HEK293 (cell line): Measurements from ENCODE around the gene KRT4.

Experiments used
- CTCF ChIA-PET: fragments of 350-600 bp; formaldehyde crosslinking; extraction: SDS; loops from one replicate; lab custom pipeline; 2021; ENCODE audit warnings: antibody characterized with exemption; lab: Yijun Ruan, JAX
- POLR2A ChIA-PET: fragments of 300-600 bp; formaldehyde crosslinking; extraction: SDS; loops from one replicate; lab custom pipeline; 2020; ENCODE audit warnings: antibody characterized with exemption, inconsistent platforms; lab: Yijun Ruan, JAX
- H3K27ac ChIP-seq: fragments of 200-500 bp; sonication (Bioruptor generic); 2 replicates; pipeline ENCODE4 v1.5.1; 2014; ENCODE audit warnings: low read depth, low read length, control low read depth, inconsistent platforms; ENCODE audit errors: extremely low read depth
- H3K36me3 ChIP-seq, 2 experiments: fragments of 200-500 bp in 1 of 2; sonication (Bioruptor generic) in 1 of 2; 1 replicate in 1 of 2; 2 replicates in 1 of 2; pipeline ENCODE4 v1.5.1; 2014 to 2017; ENCODE audit warnings: inconsistent platforms in 2 of 2, low read length in 2 of 2; ENCODE audit not compliant: control insufficient read depth in 2 of 2, insufficient read depth in 1 of 2
- H3K4me1 ChIP-seq: fragments of 200-500 bp; sonication (Bioruptor generic); 2 replicates; pipeline ENCODE4 v1.5.1; 2014; ENCODE audit warnings: mild to moderate bottlenecking, low read length, inconsistent platforms; ENCODE audit not compliant: control insufficient read depth, insufficient read depth
- H3K4me3 ChIP-seq: 2 replicates; pipeline ENCODE4 v1.5.1; 2011; ENCODE audit warnings: low read depth, mild to moderate bottlenecking, control low read depth, low read length, moderate library complexity
- H3K9me3 ChIP-seq: fragments of 200-500 bp; sonication (Bioruptor generic); 2 replicates; pipeline ENCODE4 v1.5.1; 2014; ENCODE audit warnings: low read depth, low read length, inconsistent platforms; ENCODE audit not compliant: control insufficient read depth, insufficient read depth
- ELK4 ChIP-seq: IDR thresholded peaks from 2 replicates; pipeline ENCODE4 v1.6.1; 2011; ENCODE audit warnings: mild to moderate bottlenecking, low read depth, low read length, borderline replicate concordance
- KLF9 ChIP-seq: fragments of 450-650 bp; formaldehyde crosslinking; IDR thresholded peaks from 2 replicates; pipeline ENCODE4 v1.5.1; 2016; ENCODE audit warnings: missing biosample characterization, missing genetic modification characterization, low read depth
- OVOL3 ChIP-seq: fragments of 450-650 bp; formaldehyde crosslinking; IDR thresholded peaks from 2 replicates; pipeline ENCODE4 v1.5.1; 2016; ENCODE audit warnings: missing biosample characterization, missing genetic modification characterization
- YY1 ChIP-seq: fragments of 450-650 bp; formaldehyde crosslinking; IDR thresholded peaks from 2 replicates; pipeline ENCODE4 v1.5.1; 2018; ENCODE audit warnings: missing biosample characterization, missing genetic modification characterization
- YY2 ChIP-seq: fragments of 450-650 bp; formaldehyde crosslinking; IDR thresholded peaks from 2 replicates; pipeline ENCODE4 v1.5.1; 2016; ENCODE audit warnings: missing biosample characterization, missing genetic modification characterization
- ZBTB26 ChIP-seq: fragments of 450-650 bp; formaldehyde crosslinking; optimal IDR thresholded peaks from 2 replicates; pipeline ENCODE3; 2016; ENCODE audit warnings: missing biosample characterization, mild to moderate bottlenecking, missing genetic modification characterization
- ZBTB44 ChIP-seq: fragments of 450-650 bp; IDR thresholded peaks from 2 replicates; pipeline ENCODE4 v1.5.1; 2018; ENCODE audit warnings: missing biosample characterization, mild to moderate bottlenecking, missing genetic modification characterization
- ZBTB49 ChIP-seq: fragments of 450-650 bp; formaldehyde crosslinking; IDR thresholded peaks from 2 replicates; pipeline ENCODE4 v1.5.1; 2016; ENCODE audit warnings: missing biosample characterization, missing genetic modification characterization, low read depth
- ZNF16 ChIP-seq: fragments of 450-650 bp; formaldehyde crosslinking; IDR thresholded peaks from 2 replicates; pipeline ENCODE4 v1.5.1; 2016; ENCODE audit warnings: low read depth, missing biosample characterization, missing genetic modification characterization
- ZNF175 ChIP-seq: fragments of 450-650 bp; formaldehyde crosslinking; IDR thresholded peaks from 2 replicates; pipeline ENCODE4 v1.5.1; 2016; ENCODE audit warnings: missing biosample characterization, missing genetic modification characterization
- ZNF223 ChIP-seq: fragments of 450-650 bp; formaldehyde crosslinking; IDR thresholded peaks from 2 replicates; pipeline ENCODE4 v1.5.1; 2016; ENCODE audit warnings: missing biosample characterization, missing genetic modification characterization
- ZNF266 ChIP-seq: fragments of 450-650 bp; formaldehyde crosslinking; IDR thresholded peaks from 2 replicates; pipeline ENCODE4 v1.5.1; 2016; ENCODE audit warnings: missing biosample characterization, missing genetic modification characterization, low read depth
- ZNF335 ChIP-seq: fragments of 450-650 bp; formaldehyde crosslinking; conservative IDR thresholded peaks from 2 replicates; pipeline ENCODE4 v1.5.1; 2016; ENCODE audit warnings: missing biosample characterization, missing genetic modification characterization
- ZNF341 ChIP-seq: fragments of 450-650 bp; formaldehyde crosslinking; IDR thresholded peaks from 2 replicates; pipeline ENCODE4; 2016; ENCODE audit warnings: low read depth, missing biosample characterization, missing genetic modification characterization
- ZNF366 ChIP-seq: fragments of 450-650 bp; formaldehyde crosslinking; conservative IDR thresholded peaks from 2 replicates; pipeline ENCODE4 v1.5.1; 2016; ENCODE audit warnings: missing biosample characterization, missing genetic modification characterization
- ZNF473 ChIP-seq: fragments of 450-650 bp; formaldehyde crosslinking; IDR thresholded peaks from 2 replicates; pipeline ENCODE4 v1.5.1; 2017; ENCODE audit warnings: missing biosample characterization, missing genetic modification characterization
- ZNF48 ChIP-seq: fragments of 450-650 bp; formaldehyde crosslinking; IDR thresholded peaks from 2 replicates; pipeline ENCODE4 v1.5.1; 2016; ENCODE audit warnings: missing biosample characterization, missing genetic modification characterization
- ZNF548 ChIP-seq: fragments of 450-650 bp; formaldehyde crosslinking; IDR thresholded peaks from 2 replicates; pipeline ENCODE4 v1.5.1; 2016; ENCODE audit warnings: missing biosample characterization, missing genetic modification characterization
- ZNF585B ChIP-seq: fragments of 450-650 bp; formaldehyde crosslinking; IDR thresholded peaks from 2 replicates; pipeline ENCODE4 v1.5.1; 2016; ENCODE audit warnings: missing biosample characterization, missing genetic modification characterization
- ZNF776 ChIP-seq: fragments of 450-650 bp; formaldehyde crosslinking; IDR thresholded peaks from 2 replicates; pipeline ENCODE4 v1.5.0; 2017; ENCODE audit warnings: missing biosample characterization, missing genetic modification characterization, borderline replicate concordance
- TF ChIP-seq, protein P1 (sequence below): fragments of 450-650 bp; formaldehyde crosslinking; IDR thresholded peaks from 2 replicates; pipeline ENCODE4 v1.5.1; 2016; ENCODE audit warnings: missing biosample characterization, missing genetic modification characterization
- TF ChIP-seq, protein P2 (sequence below): fragments of 450-650 bp; formaldehyde crosslinking; IDR thresholded peaks from 2 replicates; pipeline ENCODE4 v1.5.1; 2016; ENCODE audit warnings: missing biosample characterization, missing genetic modification characterization, borderline replicate concordance

KRT4 gene

GRCh38 chr12:52783563-52784316 is 30.2 kb downstream of the KRT4 start:
- ChIA-PET POLR2A (no interaction called here), CTCF (no interaction called here)
- no peak overlapping the region for H3K4me3 ChIP-seq
- H3K36me3 ChIP-seq, result no peaks in the 10 kb centered on the region
- no peak overlapping the region for H3K27ac ChIP-seq
- TF ChIP-seq ZNF16 (tag by site-specific recombination), result no peak
- TF ChIP-seq, protein P1, sequence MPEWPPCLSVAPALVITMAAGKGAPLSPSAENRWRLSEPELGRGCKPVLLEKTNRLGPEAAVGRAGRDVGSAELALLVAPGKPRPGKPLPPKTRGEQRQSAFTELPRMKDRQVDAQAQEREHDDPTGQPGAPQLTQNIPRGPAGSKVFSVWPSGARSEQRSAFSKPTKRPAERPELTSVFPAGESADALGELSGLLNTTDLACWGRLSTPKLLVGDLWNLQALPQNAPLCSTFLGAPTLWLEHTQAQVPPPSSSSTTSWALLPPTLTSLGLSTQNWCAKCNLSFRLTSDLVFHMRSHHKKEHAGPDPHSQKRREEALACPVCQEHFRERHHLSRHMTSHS, result no peak
- TF ChIP-seq ZNF266 (tag by site-specific recombination), result no peak
- no peak for TF ChIP-seq ZNF585B (tag by site-specific recombination)
- no peak for TF ChIP-seq ZNF341 (tag by site-specific recombination)
- no peak for TF ChIP-seq ZNF366
- H3K4me1 ChIP-seq, result no peaks in the 10 kb centered on the region; the same call in 1 of the 2 replicates
- no peaks in the 10 kb centered on the region for H3K9me3 ChIP-seq

DNA sequence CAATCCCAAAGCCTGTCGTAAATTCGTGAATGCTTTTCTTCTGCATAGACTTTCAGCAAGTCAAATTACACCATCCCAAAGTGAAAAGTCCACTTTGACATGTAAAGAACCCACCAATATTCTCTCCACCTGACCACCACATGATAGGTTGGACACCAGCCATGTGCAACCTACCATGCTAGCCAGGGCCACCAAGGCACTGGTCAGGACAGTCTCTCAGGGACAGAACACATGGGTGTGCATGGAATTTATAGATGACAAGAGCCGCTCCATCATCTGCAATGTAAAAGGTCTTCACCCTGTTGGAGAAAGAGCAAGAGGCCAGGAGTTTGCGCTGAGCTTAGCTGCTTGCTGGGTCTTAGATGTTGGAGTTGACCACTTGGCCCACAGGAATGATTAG is 31.4 kb downstream of the KRT4 start:
- H3K27ac ChIP-seq, result no peak overlapping the region
- H3K4me1 ChIP-seq, result no peaks in the 10 kb centered on the region
- H3K9me3 ChIP-seq, result no peaks in the 10 kb centered on the region
- ChIA-PET POLR2A (interaction anchor here (0.6 kb wide), 1 partner anchor 1767 kb away, joined by 3 read pairs; no protein-coding TSS in a partner anchor), CTCF (no interaction called here)
- H3K4me3 ChIP-seq, result no peak overlapping the region
- H3K36me3 ChIP-seq, result no peaks in the 10 kb centered on the region
- TF ChIP-seq ZNF473 (tag by site-specific recombination) (no peak), ZNF223 (tag by site-specific recombination) (no peak), ZNF548 (tag by site-specific recombination) (no peak), ZNF48 (tag by site-specific recombination) (no peak), ZBTB49 (tag by site-specific recombination) (no peak), ZBTB26 (no peak), ELK4 (no peak), YY1 (no peak), KLF9 (no peak), ZBTB44 (tag by site-specific recombination) (no peak), YY2 (no peak), ZNF175 (tag by site-specific recombination) (no peak), ZNF776 (tag by site-specific recombination) (no peak), ZNF335 (tag by site-specific recombination) (no peak), OVOL3 (tag by site-specific recombination) (no peak)
- TF ChIP-seq, protein P2, sequence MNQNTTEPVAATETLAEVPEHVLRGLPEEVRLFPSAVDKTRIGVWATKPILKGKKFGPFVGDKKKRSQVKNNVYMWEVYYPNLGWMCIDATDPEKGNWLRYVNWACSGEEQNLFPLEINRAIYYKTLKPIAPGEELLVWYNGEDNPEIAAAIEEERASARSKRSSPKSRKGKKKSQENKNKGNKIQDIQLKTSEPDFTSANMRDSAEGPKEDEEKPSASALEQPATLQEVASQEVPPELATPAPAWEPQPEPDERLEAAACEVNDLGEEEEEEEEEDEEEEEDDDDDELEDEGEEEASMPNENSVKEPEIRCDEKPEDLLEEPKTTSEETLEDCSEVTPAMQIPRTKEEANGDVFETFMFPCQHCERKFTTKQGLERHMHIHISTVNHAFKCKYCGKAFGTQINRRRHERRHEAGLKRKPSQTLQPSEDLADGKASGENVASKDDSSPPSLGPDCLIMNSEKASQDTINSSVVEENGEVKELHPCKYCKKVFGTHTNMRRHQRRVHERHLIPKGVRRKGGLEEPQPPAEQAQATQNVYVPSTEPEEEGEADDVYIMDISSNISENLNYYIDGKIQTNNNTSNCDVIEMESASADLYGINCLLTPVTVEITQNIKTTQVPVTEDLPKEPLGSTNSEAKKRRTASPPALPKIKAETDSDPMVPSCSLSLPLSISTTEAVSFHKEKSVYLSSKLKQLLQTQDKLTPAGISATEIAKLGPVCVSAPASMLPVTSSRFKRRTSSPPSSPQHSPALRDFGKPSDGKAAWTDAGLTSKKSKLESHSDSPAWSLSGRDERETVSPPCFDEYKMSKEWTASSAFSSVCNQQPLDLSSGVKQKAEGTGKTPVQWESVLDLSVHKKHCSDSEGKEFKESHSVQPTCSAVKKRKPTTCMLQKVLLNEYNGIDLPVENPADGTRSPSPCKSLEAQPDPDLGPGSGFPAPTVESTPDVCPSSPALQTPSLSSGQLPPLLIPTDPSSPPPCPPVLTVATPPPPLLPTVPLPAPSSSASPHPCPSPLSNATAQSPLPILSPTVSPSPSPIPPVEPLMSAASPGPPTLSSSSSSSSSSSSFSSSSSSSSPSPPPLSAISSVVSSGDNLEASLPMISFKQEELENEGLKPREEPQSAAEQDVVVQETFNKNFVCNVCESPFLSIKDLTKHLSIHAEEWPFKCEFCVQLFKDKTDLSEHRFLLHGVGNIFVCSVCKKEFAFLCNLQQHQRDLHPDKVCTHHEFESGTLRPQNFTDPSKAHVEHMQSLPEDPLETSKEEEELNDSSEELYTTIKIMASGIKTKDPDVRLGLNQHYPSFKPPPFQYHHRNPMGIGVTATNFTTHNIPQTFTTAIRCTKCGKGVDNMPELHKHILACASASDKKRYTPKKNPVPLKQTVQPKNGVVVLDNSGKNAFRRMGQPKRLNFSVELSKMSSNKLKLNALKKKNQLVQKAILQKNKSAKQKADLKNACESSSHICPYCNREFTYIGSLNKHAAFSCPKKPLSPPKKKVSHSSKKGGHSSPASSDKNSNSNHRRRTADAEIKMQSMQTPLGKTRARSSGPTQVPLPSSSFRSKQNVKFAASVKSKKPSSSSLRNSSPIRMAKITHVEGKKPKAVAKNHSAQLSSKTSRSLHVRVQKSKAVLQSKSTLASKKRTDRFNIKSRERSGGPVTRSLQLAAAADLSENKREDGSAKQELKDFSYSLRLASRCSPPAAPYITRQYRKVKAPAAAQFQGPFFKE (tag by site-specific recombination), result no peak
